ENCODE measurements around the gene UGT1A8. TPM values are rescaled to one million over a fixed set of nuclear protein-coding genes. Genes with fewer than 3 reads are reported as not detected.

Gene UGT1A8
- total RNA-seq, 1 donor from 2014 or later: not detected

GRCh38 chr2:233794128-233794658 is 176.8 kb downstream of the UGT1A8 start:
- H3K27ac ChIP-seq: no peak overlapping the region
- intact Hi-C loops (cut with DNase I): no loop called here
- H3K27me3 ChIP-seq: no peaks in the 10 kb centered on the region
- H3K9me3 ChIP-seq: no peaks in the 10 kb centered on the region
- TF ChIP-seq CTCF (IDR thresholded peaks at IDR 0.05) (no peak), POLR2AphosphoS5 (IDR thresholded peaks at IDR 0.05; ENCODE audit: insufficient read depth in 1 of 2, low read depth in 1 of 2) (no peak), POLR2A (IDR thresholded peaks at IDR 0.05) (no peak)
- no peaks in the 10 kb centered on the region for H3K36me3 ChIP-seq
- H3K4me3 ChIP-seq: no peak overlapping the region
- no peaks in the 10 kb centered on the region for H3K4me1 ChIP-seq
- peak in 1 of 2 donors; percentile 84 for DNase-seq (ENCODE audit: extremely low spot score in 2 of 2)

- intact Hi-C loops (cut with DNase I): no loop called here
- Histone ChIP-seq H3K9me3 (no peaks in the 10 kb centered on the region), H3K36me3 (no peaks in the 10 kb centered on the region), H3K4me1 (no peaks in the 10 kb centered on the region), H3K27me3 (no peaks in the 10 kb centered on the region), H3K27ac (no peak overlapping the region), H3K4me3 (no peak overlapping the region)
- no peak for TF ChIP-seq POLR2A (IDR thresholded peaks at IDR 0.05)
- TF ChIP-seq POLR2AphosphoS5 (IDR thresholded peaks at IDR 0.05; ENCODE audit: insufficient read depth in 1 of 2, low read depth in 1 of 2): no peak
- no peak for TF ChIP-seq CTCF (IDR thresholded peaks at IDR 0.05)
- peak in 1 of 2 donors; percentile 91 for DNase-seq (ENCODE audit: extremely low spot score in 2 of 2)
Observed at GRCh38 chr2:233795735-233796171, 178.3 kb downstream of the UGT1A8 start.

GRCh38 chr2:233796254-233796653 is 178.8 kb downstream of the UGT1A8 start:
- intact Hi-C loops (cut with DNase I): no loop called here
- Histone ChIP-seq H3K27ac (no peak overlapping the region), H3K36me3 (no peaks in the 10 kb centered on the region), H3K27me3 (no peaks in the 10 kb centered on the region), H3K4me1 (no peaks in the 10 kb centered on the region), H3K4me3 (no peak overlapping the region), H3K9me3 (no peaks in the 10 kb centered on the region)
- DNase-seq (ENCODE audit: extremely low spot score in 2 of 2): no peak
- TF ChIP-seq POLR2AphosphoS5 (IDR thresholded peaks at IDR 0.05; ENCODE audit: insufficient read depth in 1 of 2, low read depth in 1 of 2) (no peak), CTCF (IDR thresholded peaks at IDR 0.05) (no peak), POLR2A (IDR thresholded peaks at IDR 0.05) (no peak)

GRCh38 chr2:233798335-233799086 is 181.1 kb downstream of the UGT1A8 start:
- Histone ChIP-seq H3K9me3 (no peaks in the 10 kb centered on the region), H3K27ac (no peak overlapping the region), H3K4me3 (no peak overlapping the region), H3K36me3 (no peaks in the 10 kb centered on the region), H3K4me1 (no peaks in the 10 kb centered on the region), H3K27me3 (no peaks in the 10 kb centered on the region)
- intact Hi-C loops (cut with DNase I): no loop called here
- TF ChIP-seq POLR2AphosphoS5 (IDR thresholded peaks at IDR 0.05; ENCODE audit: insufficient read depth in 1 of 2, low read depth in 1 of 2) (no peak), CTCF (IDR thresholded peaks at IDR 0.05) (no peak), POLR2A (IDR thresholded peaks at IDR 0.05) (no peak)
- DNase-seq (ENCODE audit: extremely low spot score in 2 of 2): peak in 1 of 2 donors; percentile 89

GRCh38 chr2:233799087-233799665 is 181.7 kb downstream of the UGT1A8 start:
- Histone ChIP-seq H3K4me3 (no peak overlapping the region), H3K27ac (no peak overlapping the region), H3K9me3 (no peaks in the 10 kb centered on the region), H3K4me1 (no peaks in the 10 kb centered on the region), H3K27me3 (no peaks in the 10 kb centered on the region), H3K36me3 (no peaks in the 10 kb centered on the region)
- intact Hi-C loops (cut with DNase I): no loop called here
- no peak for DNase-seq (ENCODE audit: extremely low spot score in 2 of 2)
- TF ChIP-seq POLR2AphosphoS5 (IDR thresholded peaks at IDR 0.05; ENCODE audit: insufficient read depth in 1 of 2, low read depth in 1 of 2) (no peak), POLR2A (IDR thresholded peaks at IDR 0.05) (no peak), CTCF (IDR thresholded peaks at IDR 0.05) (no peak)

Data from vagina (tissue), 2 donors.